HG03025 (cell line): ENCODE results near the gene C11orf91.
"Not testable (repeated sequence)": the region's sequence is repeated elsewhere in the genome, so short reads cannot be mapped to it uniquely, and the experiment has no call there.

Experiments used
- ATAC-seq: cut with Tn5 transposase; IDR thresholded peaks from one replicate; pipeline ENCODE4 v1.9.1; 2021; ENCODE audit warnings: mild to moderate bottlenecking, moderate library complexity; ENCODE audit not compliant: unreplicated experiment, low FRiP score

C11orf91 gene

GRCh38 chr11:33722590-33723234 lies 22.1 kb upstream of the C11orf91 start:
- ATAC-seq: peak; percentile 78

GRCh38 chr11:33721984-33722383 lies 21.4 kb upstream of the C11orf91 start:
- no peak for ATAC-seq

- no peak for ATAC-seq
Observed at GRCh38 chr11:33721426-33721825, 20.8 kb upstream of the C11orf91 start.

GRCh38 chr11:33719587-33719986 lies 19.0 kb upstream of the C11orf91 start:
- no peak for ATAC-seq

- ATAC-seq: no peak
Observed at GRCh38 chr11:33718440-33718839, 17.8 kb upstream of the C11orf91 start.

- no peak for ATAC-seq
Observed at GRCh38 chr11:33716243-33716642, 15.6 kb upstream of the C11orf91 start.

- no peak for ATAC-seq
Observed at GRCh38 chr11:33713856-33714398, 13.3 kb upstream of the C11orf91 start.

- ATAC-seq: no peak
Observed at GRCh38 chr11:33713151-33713855, 12.7 kb upstream of the C11orf91 start.

GRCh38 chr11:33712436-33712835 lies 11.8 kb upstream of the C11orf91 start:
- ATAC-seq: no peak

- no peak for ATAC-seq
Observed at GRCh38 chr11:33709466-33709865, 8.8 kb upstream of the C11orf91 start.

GRCh38 chr11:33708985-33709384 lies 8.4 kb upstream of the C11orf91 start:
- ATAC-seq: no peak

GRCh38 chr11:33707831-33708230 lies 7.2 kb upstream of the C11orf91 start:
- not testable (repeated sequence) for ATAC-seq

- no peak for ATAC-seq
Observed at GRCh38 chr11:33706966-33707365, 6.3 kb upstream of the C11orf91 start.

- ATAC-seq: no peak
Observed at GRCh38 chr11:33706546-33706945, 5.9 kb upstream of the C11orf91 start.

GRCh38 chr11:33704240-33705002 lies 3.8 kb upstream of the C11orf91 start:
- ATAC-seq: no peak

GRCh38 chr11:33703788-33704187 lies 3.2 kb upstream of the C11orf91 start:
- ATAC-seq: no peak

GRCh38 chr11:33703234-33703633 lies 2.6 kb upstream of the C11orf91 start:
- ATAC-seq: no peak

GRCh38 chr11:33701302-33702230 lies 940 bp upstream of the C11orf91 start:
- no peak for ATAC-seq

- ATAC-seq: no peak
Observed at GRCh38 chr11:33700063-33700501, 544 bp downstream of the C11orf91 start.

- ATAC-seq: no peak
Observed at GRCh38 chr11:33699515-33700062, 1.0 kb downstream of the C11orf91 start.
